ENCODE data around the gene TAS2R30.
"Not testable (repeated sequence)": the region's sequence is repeated elsewhere in the genome, so short reads cannot be mapped to it uniquely, and the experiment has no call there.

TAS2R30 gene

GRCh38 chr12:11130382-11130781 lies 4.1 kb downstream of the TAS2R30 start:
- H3K27ac ChIP-seq, result no peak overlapping the region
- TF ChIP-seq CTCF (conservative IDR thresholded peaks at IDR 0.05), result no peak

- not testable (repeated sequence) for H3K27ac ChIP-seq
Observed at GRCh38 chr12:11114130-11114529, 20.3 kb downstream of the TAS2R30 start.

GRCh38 chr12:11111213-11111612 lies 23.2 kb downstream of the TAS2R30 start:
- H3K27ac ChIP-seq, result not testable (repeated sequence)

GRCh38 chr12:11108862-11109261 lies 25.6 kb downstream of the TAS2R30 start:
- no peak for TF ChIP-seq CTCF (conservative IDR thresholded peaks at IDR 0.05)
- H3K27ac ChIP-seq, result no peak overlapping the region

GRCh38 chr12:11107719-11108118 lies 26.7 kb downstream of the TAS2R30 start:
- H3K27ac ChIP-seq, result no peak overlapping the region
- TF ChIP-seq CTCF (conservative IDR thresholded peaks at IDR 0.05), result no peak

GRCh38 chr12:11106288-11106687 lies 28.2 kb downstream of the TAS2R30 start:
- TF ChIP-seq CTCF (conservative IDR thresholded peaks at IDR 0.05), result no peak
- no peak overlapping the region for H3K27ac ChIP-seq

- TF ChIP-seq CTCF (conservative IDR thresholded peaks at IDR 0.05), result no peak
- H3K27ac ChIP-seq, result no peak overlapping the region
Observed at GRCh38 chr12:11105546-11105945, 28.9 kb downstream of the TAS2R30 start.

GRCh38 chr12:11094910-11095309 lies 39.5 kb downstream of the TAS2R30 start:
- not testable (repeated sequence) for H3K27ac ChIP-seq

GRCh38 chr12:11092128-11092527 lies 42.3 kb downstream of the TAS2R30 start, which contains the start of gene TAS2R43:
TAS2R43 (minus strand) TSS chr12:11092313; CDS start chr12:11092229, 84 bp downstream.
- no peak for TF ChIP-seq CTCF (conservative IDR thresholded peaks at IDR 0.05)
- H3K27ac ChIP-seq, result no peak within 1 kb of the TSS

Measured in VCaP (cell line).